OCI-LY3 (cell line): ENCODE data around the gene SLCO4A1.

Experiments used
- EZH2phosphoT487 ChIP-seq: fragments of 200-600 bp; shearing (Covaris generic); IDR thresholded peaks from 2 replicates; pipeline ENCODE4 v1.6.1; 2018; ENCODE audit warnings: antibody characterized with exemption, mixed run types, low read depth
- TF ChIP-seq, protein P1 (sequence below): fragments of 200-600, 300-600 bp; sonication (generic); IDR thresholded peaks from 2 replicates; pipeline ENCODE4 v1.5.1; 2014; ENCODE audit warnings: antibody characterized with exemption, low read length, low read depth

- TF ChIP-seq, protein P1, sequence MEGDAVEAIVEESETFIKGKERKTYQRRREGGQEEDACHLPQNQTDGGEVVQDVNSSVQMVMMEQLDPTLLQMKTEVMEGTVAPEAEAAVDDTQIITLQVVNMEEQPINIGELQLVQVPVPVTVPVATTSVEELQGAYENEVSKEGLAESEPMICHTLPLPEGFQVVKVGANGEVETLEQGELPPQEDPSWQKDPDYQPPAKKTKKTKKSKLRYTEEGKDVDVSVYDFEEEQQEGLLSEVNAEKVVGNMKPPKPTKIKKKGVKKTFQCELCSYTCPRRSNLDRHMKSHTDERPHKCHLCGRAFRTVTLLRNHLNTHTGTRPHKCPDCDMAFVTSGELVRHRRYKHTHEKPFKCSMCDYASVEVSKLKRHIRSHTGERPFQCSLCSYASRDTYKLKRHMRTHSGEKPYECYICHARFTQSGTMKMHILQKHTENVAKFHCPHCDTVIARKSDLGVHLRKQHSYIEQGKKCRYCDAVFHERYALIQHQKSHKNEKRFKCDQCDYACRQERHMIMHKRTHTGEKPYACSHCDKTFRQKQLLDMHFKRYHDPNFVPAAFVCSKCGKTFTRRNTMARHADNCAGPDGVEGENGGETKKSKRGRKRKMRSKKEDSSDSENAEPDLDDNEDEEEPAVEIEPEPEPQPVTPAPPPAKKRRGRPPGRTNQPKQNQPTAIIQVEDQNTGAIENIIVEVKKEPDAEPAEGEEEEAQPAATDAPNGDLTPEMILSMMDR = no peak
- no peak for TF ChIP-seq EZH2phosphoT487
These were observed 27.2 kb upstream of the SLCO4A1 start for GRCh38 chr20:62614961-62615680.
